ES-I3 (cell line): Measurements from ENCODE around the gene PNMA6E.

Source experiments
- H3K36me3 ChIP-seq: 2 replicates; pipeline ENCODE4 v1.6.1; 2013; ENCODE audit warnings: mild to moderate bottlenecking, low read length, control low read depth, moderate library complexity; ENCODE audit not compliant: insufficient read depth
- H3K4me1 ChIP-seq: 2 replicates; pipeline ENCODE4 v1.6.1; 2013; ENCODE audit warnings: mild to moderate bottlenecking, control low read depth, low read length; ENCODE audit not compliant: insufficient read depth
- H3K9ac ChIP-seq: 2 replicates; pipeline ENCODE4 v1.6.1; 2013; ENCODE audit warnings: low read depth, mild to moderate bottlenecking, low read length, moderate library complexity
- H3K9me3 ChIP-seq: 2 replicates; pipeline ENCODE4 v1.6.1; 2013; ENCODE audit warnings: mild to moderate bottlenecking, low read length, moderate library complexity; ENCODE audit not compliant: control insufficient read depth, insufficient read depth

PNMA6E gene

GRCh38 chrX:153442463-153442862, 41.3 kb upstream of the PNMA6E start:
- Histone ChIP-seq H3K9me3 (no peaks in the 10 kb centered on the region), H3K4me1 (no peaks in the 10 kb centered on the region), H3K36me3 (no peaks in the 10 kb centered on the region), H3K9ac (no peak overlapping the region)

GRCh38 chrX:153441981-153442380, 40.8 kb upstream of the PNMA6E start:
- Histone ChIP-seq H3K4me1 (no peaks in the 10 kb centered on the region), H3K36me3 (no peaks in the 10 kb centered on the region), H3K9me3 (no peaks in the 10 kb centered on the region), H3K9ac (no peak overlapping the region)

- Histone ChIP-seq H3K9me3 (no peaks in the 10 kb centered on the region), H3K9ac (no peak overlapping the region)
These were observed 40.1 kb upstream of the PNMA6E start for GRCh38 chrX:153441296-153441695.

DNA sequence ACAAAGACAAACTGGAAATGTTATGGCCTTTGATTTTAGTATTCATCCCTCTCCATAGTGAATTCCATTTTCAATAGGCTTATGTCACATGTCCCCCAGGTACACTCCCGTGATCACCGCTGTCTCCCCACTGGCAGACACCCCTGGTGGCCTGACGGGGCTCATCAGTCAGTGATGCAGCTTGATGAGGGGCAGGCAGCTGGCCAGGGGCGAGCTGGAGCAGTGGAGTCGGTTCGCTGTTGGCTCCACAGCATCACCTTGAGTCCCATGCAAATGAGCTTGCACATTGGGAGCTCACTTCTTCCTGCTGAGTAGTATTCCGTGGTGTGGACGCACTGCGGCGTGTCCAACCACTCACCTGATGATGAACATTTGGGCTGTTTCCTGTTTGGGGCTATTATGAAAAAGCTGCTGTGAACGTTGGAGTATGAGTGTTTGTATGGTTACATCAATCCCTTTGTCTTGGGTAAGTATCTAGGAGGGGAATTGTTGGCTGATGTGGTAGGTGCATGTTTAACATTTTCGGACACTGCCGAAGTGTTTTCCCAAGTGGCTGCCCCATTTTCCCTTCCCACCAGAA, 39.5 kb upstream of the PNMA6E start:
- no peaks in the 10 kb centered on the region for H3K9me3 ChIP-seq
- H3K36me3 ChIP-seq, result no peaks in the 10 kb centered on the region
- no peak overlapping the region for H3K9ac ChIP-seq
- no peaks in the 10 kb centered on the region for H3K4me1 ChIP-seq

More at GRCh38 chrX:153441296-153441695, 40.1 kb upstream of the PNMA6E start:
- H3K36me3 ChIP-seq, result no peaks in the 10 kb centered on the region
- no peaks in the 10 kb centered on the region for H3K4me1 ChIP-seq

DNA sequence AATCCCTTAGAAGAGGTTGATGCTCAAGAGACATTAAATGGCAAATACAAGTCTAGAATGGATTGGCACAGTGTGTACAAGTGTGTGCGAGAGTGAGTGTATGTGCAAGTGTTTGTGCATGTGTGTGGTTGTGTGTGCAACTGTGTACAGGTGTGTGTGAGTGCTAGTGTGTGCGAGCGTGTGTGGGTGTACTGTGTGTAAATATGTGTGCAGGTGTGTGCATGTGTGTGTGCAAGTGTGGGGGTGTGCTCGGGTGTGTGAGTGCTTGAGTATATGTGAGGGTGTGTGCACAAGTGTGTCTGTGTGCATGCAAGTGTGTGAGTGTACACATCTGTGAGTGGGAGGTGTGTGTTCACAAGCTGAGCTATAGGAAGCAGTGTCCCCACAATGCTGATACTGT, 38.8 kb upstream of the PNMA6E start:
- Histone ChIP-seq H3K9me3 (no peaks in the 10 kb centered on the region), H3K4me1 (no peaks in the 10 kb centered on the region), H3K9ac (no peak overlapping the region), H3K36me3 (no peaks in the 10 kb centered on the region)

DNA sequence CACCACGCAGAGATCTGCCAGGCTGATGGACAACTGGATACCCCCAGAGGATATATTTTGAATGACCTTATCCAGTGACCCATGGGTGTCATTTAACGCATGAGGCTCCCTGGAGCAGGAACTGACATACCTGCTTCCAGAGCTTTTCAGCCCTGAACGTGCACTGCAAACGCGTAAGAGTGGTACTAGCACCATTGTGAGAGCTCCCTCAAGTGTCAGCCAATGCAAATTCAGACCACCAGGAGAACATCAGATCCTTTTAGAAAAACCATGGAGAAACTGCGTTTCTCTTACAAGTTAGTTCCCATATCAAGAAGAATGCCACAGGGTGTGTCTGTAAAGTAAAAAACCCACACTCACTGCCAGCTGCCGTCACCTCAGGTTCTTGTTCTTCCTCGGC, 37.4 kb upstream of the PNMA6E start:
- Histone ChIP-seq H3K4me1 (no peaks in the 10 kb centered on the region), H3K9ac (no peak overlapping the region), H3K36me3 (no peaks in the 10 kb centered on the region), H3K9me3 (no peaks in the 10 kb centered on the region)

- no peaks in the 10 kb centered on the region for H3K4me1 ChIP-seq
- no peaks in the 10 kb centered on the region for H3K9me3 ChIP-seq
- H3K36me3 ChIP-seq, result no peaks in the 10 kb centered on the region
- no peak overlapping the region for H3K9ac ChIP-seq
These were observed 34.7 kb upstream of the PNMA6E start for GRCh38 chrX:153435845-153436244.

DNA sequence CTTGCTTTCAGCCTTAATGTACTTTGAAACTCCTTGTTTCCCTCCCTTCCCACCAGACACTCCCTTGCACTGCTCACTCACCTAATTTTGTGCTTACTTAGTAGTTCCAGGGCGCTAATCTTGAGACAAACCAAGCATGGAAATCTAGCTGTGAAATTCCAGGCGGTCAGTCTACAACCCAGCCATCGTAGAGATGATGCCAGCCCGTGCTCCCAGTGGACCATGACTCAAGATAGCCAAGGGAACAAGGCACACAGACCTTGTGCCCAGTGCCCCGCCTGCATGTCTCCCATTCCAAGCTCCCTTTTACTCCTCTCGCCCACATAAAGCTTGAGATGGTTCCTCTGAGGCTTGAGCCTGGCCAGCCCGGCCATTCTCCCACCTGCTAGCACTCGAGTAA, 33.7 kb upstream of the PNMA6E start:
- Histone ChIP-seq H3K36me3 (no peaks in the 10 kb centered on the region), H3K4me1 (no peaks in the 10 kb centered on the region), H3K9me3 (0 out of 2 replicates have a peak, but pooled peaks cover 3% of the 10 kb centered on the region), H3K9ac (no peak overlapping the region)

DNA sequence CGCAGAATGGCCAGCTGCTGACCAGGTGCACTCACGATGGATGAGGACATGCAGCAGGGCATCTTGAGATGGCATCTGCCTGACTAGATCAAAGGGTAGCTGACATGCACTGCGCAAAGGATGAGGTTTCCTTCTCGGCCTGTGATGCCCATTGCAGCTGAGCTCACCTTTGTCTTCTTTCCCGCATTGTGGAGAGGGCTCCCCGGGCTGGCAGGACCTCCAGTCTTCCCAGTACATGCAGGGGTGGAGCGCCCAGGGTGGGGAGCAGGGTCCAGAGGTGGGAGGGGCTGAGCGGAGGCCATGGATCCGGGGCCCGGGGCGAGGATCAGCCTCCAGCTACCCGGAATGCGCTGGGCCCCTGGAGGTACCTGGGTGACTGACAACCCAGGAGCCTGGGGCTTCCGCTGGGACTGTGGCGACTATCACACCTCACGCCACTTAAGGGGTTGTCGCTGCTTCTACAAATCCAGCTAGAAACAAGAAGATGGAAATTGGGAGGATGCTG, 32.7 kb upstream of the PNMA6E start:
- Histone ChIP-seq H3K9ac (no peak overlapping the region), H3K36me3 (no peaks in the 10 kb centered on the region), H3K9me3 (0 out of 2 replicates have a peak, but pooled peaks cover 3% of the 10 kb centered on the region), H3K4me1 (no peaks in the 10 kb centered on the region)

DNA sequence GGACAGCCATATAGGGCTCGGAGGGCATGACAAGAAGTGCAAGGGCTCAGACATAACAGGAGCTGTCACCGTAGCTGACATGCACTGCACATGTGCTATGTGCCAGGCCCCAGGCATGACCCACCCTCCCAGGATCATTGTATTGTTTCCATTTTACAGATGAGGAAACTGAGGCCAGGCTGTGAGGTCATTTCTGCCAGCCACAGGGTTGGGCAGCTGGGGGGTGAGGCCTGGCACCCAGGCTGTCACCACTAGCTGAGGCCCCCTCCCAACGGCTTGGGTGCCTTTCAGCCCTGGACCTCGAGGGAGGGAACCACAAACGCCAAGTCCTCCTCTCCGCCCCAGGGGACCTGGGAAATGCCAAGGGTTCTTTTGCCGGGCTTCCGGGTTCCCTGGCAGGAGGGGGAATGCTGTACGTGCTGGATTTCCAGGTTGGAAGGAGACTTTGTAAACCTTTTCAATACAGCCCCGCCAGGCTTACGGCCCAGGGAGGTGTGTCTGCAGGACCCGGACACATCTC, 32.1 kb upstream of the PNMA6E start:
- Histone ChIP-seq H3K4me1 (no peaks in the 10 kb centered on the region), H3K9me3 (0 out of 2 replicates have a peak, but pooled peaks cover 3% of the 10 kb centered on the region), H3K9ac (no peak overlapping the region), H3K36me3 (no peaks in the 10 kb centered on the region)

- Histone ChIP-seq H3K9me3 (0 out of 2 replicates have a peak, but pooled peaks cover 3% of the 10 kb centered on the region), H3K4me1 (no peaks in the 10 kb centered on the region), H3K36me3 (no peaks in the 10 kb centered on the region), H3K9ac (no peak overlapping the region)
These were observed 29.6 kb upstream of the PNMA6E start for GRCh38 chrX:153430796-153431195.

GRCh38 chrX:153426204-153426603, 25.1 kb upstream of the PNMA6E start:
- Histone ChIP-seq H3K9me3 (0 out of 2 replicates have a peak, but pooled peaks cover 3% of the 10 kb centered on the region), H3K36me3 (no peaks in the 10 kb centered on the region), H3K9ac (no peak overlapping the region), H3K4me1 (no peaks in the 10 kb centered on the region)

DNA sequence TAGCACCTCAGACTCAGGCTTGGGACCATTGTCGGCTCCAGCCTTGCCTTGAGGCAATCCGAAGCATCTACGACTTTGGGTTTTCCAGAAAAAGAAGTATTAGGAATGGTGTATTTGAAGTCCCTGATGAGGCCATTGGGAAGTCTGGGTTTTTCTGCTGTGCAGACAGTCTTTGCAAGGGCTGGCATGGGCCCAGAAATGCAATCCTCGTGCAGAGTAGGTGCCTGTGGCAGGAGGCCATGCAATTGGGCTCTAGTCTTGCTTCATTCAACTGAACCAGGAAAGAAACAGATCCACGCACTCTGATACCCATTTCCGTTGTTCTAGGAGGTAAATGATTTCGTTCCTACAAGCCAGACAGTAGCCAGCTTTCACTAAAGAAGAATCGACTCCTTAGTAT, 22.5 kb upstream of the PNMA6E start:
- no peaks in the 10 kb centered on the region for H3K4me1 ChIP-seq
- H3K9me3 ChIP-seq, result no peaks in the 10 kb centered on the region
- H3K9ac ChIP-seq, result no peak overlapping the region
- no peaks in the 10 kb centered on the region for H3K36me3 ChIP-seq

- Histone ChIP-seq H3K4me1 (no peaks in the 10 kb centered on the region), H3K9ac (no peak overlapping the region), H3K9me3 (no peaks in the 10 kb centered on the region), H3K36me3 (no peaks in the 10 kb centered on the region)
These were observed 20.7 kb upstream of the PNMA6E start for GRCh38 chrX:153421856-153422255.

GRCh38 chrX:153420851-153421599, 19.9 kb upstream of the PNMA6E start:
- H3K9me3 ChIP-seq, result no peaks in the 10 kb centered on the region

More at GRCh38 chrX:153420851-153421599, 19.9 kb upstream of the PNMA6E start:
- no peaks in the 10 kb centered on the region for H3K4me1 ChIP-seq
- H3K36me3 ChIP-seq, result no peaks in the 10 kb centered on the region
- no peak overlapping the region for H3K9ac ChIP-seq
